GM12875 (cell line): ENCODE data around the gene SLC30A2.

Experiments used
- H3K4me3 ChIP-seq: one replicate; pipeline ENCODE4 v1.5.1; 2011; ENCODE audit warnings: low read depth, low read length, control low read depth
- TF ChIP-seq, protein P1 (sequence below): IDR thresholded peaks from 2 replicates; pipeline ENCODE4 v1.5.1; 2011; ENCODE audit warnings: low read depth, mild to moderate bottlenecking, control low read depth, inconsistent platforms, low read length, moderate library complexity, borderline replicate concordance; ENCODE audit not compliant: insufficient read depth

Gene SLC30A2

DNA sequence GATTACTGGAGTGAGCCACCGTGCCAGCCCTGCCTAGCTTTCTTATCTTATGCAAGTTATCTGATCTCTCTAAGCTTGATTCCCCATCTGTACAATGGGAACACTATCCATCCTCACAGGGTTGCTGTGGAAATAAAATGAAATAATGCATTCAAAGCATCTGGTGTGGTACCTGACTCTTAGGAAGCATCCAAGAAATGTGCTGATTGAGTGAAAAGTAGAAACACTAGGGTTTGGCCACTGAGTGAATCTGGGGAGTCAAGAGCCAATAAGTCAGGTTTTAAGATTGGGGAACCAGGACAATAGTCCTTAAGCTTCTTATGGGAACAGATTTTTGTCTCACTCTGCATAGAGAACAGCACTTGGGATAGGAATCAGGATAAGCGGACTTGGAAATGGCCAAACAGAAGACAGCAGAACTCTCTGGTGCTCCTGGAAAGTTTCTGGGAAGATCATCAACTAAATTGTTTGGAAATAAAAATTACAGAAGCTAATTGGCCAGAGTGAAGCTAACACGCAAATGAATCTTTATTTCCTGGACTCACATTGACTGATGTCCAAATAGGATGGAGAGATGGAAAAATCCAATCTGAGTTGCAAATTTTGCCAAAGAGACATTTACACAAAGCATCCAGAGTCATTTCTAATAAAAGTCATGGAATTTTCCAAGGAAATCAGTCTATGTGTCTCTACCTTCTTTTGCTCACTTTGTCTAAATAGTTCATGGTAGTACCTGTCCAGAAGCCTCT lies 51.3 kb downstream of the SLC30A2 start:
- TF ChIP-seq, protein P1, sequence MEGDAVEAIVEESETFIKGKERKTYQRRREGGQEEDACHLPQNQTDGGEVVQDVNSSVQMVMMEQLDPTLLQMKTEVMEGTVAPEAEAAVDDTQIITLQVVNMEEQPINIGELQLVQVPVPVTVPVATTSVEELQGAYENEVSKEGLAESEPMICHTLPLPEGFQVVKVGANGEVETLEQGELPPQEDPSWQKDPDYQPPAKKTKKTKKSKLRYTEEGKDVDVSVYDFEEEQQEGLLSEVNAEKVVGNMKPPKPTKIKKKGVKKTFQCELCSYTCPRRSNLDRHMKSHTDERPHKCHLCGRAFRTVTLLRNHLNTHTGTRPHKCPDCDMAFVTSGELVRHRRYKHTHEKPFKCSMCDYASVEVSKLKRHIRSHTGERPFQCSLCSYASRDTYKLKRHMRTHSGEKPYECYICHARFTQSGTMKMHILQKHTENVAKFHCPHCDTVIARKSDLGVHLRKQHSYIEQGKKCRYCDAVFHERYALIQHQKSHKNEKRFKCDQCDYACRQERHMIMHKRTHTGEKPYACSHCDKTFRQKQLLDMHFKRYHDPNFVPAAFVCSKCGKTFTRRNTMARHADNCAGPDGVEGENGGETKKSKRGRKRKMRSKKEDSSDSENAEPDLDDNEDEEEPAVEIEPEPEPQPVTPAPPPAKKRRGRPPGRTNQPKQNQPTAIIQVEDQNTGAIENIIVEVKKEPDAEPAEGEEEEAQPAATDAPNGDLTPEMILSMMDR: no peak
- no peak overlapping the region for H3K4me3 ChIP-seq

DNA sequence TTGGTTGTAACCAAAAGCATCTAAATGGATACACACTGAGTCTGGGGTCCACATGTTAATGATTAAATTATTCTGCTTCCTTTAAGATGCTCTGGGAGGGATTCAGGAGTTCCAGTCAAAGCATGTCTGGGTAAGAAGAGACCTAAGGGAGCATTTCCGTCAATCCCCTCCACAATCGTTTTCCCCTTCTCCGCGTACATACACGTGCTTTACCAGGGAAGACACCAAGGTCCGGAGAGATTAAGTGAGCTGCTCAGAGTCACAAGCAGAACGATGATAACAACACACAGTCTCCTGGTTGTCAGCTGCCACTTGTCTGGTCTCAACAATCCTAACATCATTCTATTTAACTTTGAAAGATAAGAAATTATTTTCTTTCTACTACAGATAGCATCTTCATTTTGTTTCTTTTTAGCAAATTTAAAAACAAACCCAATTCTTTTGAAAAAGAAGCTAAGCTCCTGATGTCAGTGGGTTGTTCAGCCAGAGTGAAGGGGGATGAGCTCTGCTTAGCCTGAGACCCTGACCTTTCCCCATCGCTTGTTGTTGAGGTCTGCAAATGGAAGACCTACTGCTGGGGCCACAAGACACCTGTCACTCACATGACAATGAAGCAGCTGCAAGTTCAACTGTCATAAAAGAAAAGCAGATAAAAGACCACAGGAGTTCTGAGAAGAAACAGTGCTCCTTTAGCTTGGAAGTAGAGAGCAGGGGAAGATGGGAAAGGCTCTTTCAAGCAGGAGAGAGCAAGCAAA lies 52.5 kb downstream of the SLC30A2 start:
- TF ChIP-seq, protein P1: no peak
- H3K4me3 ChIP-seq: no peak overlapping the region

DNA sequence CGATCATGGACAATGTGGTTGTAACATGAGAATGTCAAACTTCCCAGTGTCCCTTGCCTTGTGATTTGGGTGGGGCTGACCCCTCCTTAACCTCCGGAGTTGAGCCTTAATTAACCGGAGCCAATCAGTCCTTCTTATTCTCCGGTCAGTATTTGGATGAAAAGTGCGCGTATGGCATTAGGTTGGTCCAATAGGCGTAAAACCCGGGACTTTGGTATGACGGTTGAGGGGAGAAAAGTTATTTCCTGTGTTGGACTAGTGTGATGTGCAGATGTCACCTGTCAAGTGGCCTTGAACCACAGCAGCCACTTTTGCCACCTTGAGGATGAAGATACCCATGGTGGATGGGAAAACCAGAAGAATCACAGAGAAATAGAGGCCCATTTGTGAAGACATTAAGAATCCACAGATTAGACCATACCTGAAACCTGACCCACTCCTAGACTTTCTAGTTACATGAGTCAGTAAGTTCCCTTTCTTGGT lies 53.2 kb downstream of the SLC30A2 start:
- TF ChIP-seq, protein P1: no peak
- no peak overlapping the region for H3K4me3 ChIP-seq

DNA sequence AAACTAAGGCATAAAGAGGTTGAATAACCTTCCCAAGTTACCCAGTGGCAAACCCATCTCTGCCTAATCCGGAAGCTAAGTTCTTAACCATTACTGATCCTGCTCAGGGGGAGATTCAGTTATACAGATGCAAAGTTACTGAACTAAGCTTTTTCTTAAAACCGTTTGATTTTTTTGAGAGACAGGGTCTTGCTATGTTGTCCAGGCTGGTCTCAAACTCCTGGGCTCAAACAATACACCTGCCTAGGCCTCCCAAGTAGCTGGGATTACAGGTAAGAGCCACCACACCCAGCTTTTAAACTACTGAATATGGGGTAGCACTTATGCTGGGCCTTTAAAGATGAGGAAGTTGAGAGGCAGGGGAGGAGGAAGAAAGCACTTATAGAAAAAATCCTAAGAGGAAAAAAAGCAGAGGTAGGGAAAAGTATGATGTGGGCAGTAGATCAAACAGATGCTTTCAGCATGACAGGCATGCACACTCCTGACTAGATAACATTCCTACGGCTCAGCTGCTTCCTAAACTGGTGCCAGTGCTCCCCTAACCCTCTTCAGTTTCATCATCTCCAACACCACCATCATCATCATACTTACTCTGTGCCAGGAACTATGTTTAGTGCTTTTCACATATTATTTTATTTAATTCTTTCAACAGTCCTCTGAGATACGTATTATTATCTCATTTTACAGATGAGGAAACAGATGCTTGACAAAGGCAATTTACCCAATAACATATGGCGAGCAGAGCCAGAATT lies 53.8 kb downstream of the SLC30A2 start:
- H3K4me3 ChIP-seq: no peak overlapping the region
- TF ChIP-seq, protein P1: no peak

DNA sequence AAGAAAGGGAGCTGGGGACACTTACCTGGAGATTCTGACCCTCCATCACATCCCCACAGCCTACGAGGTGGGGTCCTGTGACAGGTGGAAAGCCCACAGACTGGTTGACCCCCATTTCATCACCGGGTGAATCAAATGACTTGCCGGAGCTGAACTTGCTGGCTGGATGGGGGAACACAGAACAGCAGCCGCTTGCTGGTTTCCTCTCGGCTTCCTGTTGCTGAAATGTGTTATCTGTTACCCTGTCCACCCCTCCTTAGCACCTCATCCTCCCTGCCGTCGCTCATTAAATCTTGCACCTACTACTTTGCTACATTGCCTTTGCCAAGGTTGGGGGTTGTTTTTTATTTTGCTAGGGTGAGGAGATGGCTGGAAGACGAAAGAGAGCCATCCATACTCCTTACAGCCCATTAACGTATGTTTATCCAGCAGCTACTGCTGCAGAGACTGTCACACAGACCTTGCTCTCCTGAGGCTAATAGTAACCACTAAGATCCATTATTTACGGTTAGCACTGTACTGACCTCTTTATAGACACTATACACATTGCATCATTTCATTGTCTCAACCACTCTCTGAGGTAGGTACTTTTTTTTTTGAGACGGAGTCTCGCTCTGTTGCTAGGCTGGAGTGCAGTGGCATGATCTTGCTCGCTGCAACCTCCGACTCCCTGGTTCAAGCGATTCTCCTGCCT lies 55.1 kb downstream of the SLC30A2 start:
- TF ChIP-seq, protein P1: no peak
- no peak overlapping the region for H3K4me3 ChIP-seq

DNA sequence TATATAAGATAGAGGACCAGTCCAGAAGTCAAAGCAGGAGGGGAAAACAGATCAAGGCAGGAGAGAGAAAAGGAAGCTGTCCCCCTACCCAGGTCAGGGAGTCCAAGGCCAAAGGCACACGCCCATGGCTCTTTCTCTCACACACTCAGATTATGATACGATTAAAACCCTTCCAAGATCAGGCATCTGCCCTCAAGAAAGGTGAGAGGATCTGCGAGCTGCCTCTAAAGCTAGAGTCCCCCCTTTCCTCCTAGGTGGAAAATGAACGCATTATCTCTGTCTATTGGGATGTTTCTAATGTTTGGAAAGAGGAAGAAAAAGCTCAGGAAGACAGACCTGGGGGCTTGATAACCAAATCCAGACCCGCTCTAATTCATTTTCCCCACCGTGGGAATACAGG lies 55.7 kb downstream of the SLC30A2 start:
- TF ChIP-seq, protein P1: no peak
- no peak overlapping the region for H3K4me3 ChIP-seq
